K562 (cell line): Measurements from ENCODE around the gene OSGIN1. TPM values are rescaled to one million over a fixed set of nuclear protein-coding genes. Genes with fewer than 3 reads are reported as not detected.

Experiments used
- BHLHE40 ChIP-seq: IDR thresholded peaks from 2 replicates; pipeline ENCODE4 v1.6.1; 2011; ENCODE audit warnings: low read length, improper control_type of control experiment
- CBFA2T3 ChIP-seq: fragments of 450-650 bp; IDR thresholded peaks from 2 replicates; pipeline ENCODE4 v1.6.1; 2017
- CCNT2 ChIP-seq: IDR thresholded peaks from 2 replicates; pipeline ENCODE4 v1.6.1; 2011; ENCODE audit warnings: borderline replicate concordance, low read depth, mild to moderate bottlenecking, moderate library complexity, mixed read lengths, low read length; ENCODE audit not compliant: insufficient read length; ENCODE audit errors: extremely low read depth
- CSDE1 ChIP-seq, 2 experiments: fragments of 450-650 bp; IDR thresholded peaks; 2 replicates each; pipeline ENCODE4 v1.6.1; 2016; ENCODE audit warnings: mild to moderate bottlenecking in 1 of 2
- EP300 ChIP-seq: IDR thresholded peaks from 2 replicates; pipeline ENCODE4 v1.6.1; 2012; ENCODE audit warnings: low read length, improper control_type of control experiment
- GATA2 ChIP-seq: sonication (generic); formaldehyde crosslinking; IDR thresholded peaks from 2 replicates; pipeline ENCODE4 v1.4.0; 2020; ENCODE audit warnings: mild to moderate bottlenecking, missing genetic modification reagents
- HBP1 ChIP-seq: fragments of 450-650 bp; formaldehyde crosslinking; IDR thresholded peaks from 2 replicates; pipeline ENCODE4 v1.4.0; 2022; ENCODE audit warnings: missing genetic modification characterization
- HDGF ChIP-seq: fragments of 450-650 bp; IDR thresholded peaks from 2 replicates; pipeline ENCODE4 v1.6.1; 2016
- HNRNPUL1 ChIP-seq: fragments of 200-400 bp; formaldehyde crosslinking; IDR thresholded peaks from 2 replicates; pipeline ENCODE4 v1.6.1; 2017; ENCODE audit warnings: low read length
- MAFK ChIP-seq: IDR thresholded peaks from 2 replicates; pipeline ENCODE4 v1.6.1; 2011; ENCODE audit warnings: low read length, improper control_type of control experiment
- MAZ ChIP-seq, 2 experiments: fragments of 450-650 bp in 1 of 2; sonication (generic) in 1 of 2; formaldehyde crosslinking; IDR thresholded peaks in 1 of 2; conservative IDR thresholded peaks in 1 of 2; 2 replicates each; pipeline versions ENCODE4 v1.4.0 to v1.5.0; 2020; ENCODE audit warnings: mild to moderate bottlenecking in 1 of 2, missing genetic modification reagents in 1 of 2
- MNT ChIP-seq, 2 experiments: fragments of 450-650 bp; conservative IDR thresholded peaks; 2 replicates each; pipeline ENCODE4 v1.6.1; 2017; ENCODE audit warnings: mild to moderate bottlenecking in 2 of 2, moderate library complexity in 2 of 2
- POLR2AphosphoS5 ChIP-seq: IDR thresholded peaks from 2 replicates; pipeline ENCODE4 v1.6.1; 2011; ENCODE audit warnings: mild to moderate bottlenecking, low read depth, low read length, moderate library complexity; ENCODE audit not compliant: control insufficient read depth, insufficient read depth
- SMARCA4 ChIP-seq: fragments of 450-650 bp; IDR thresholded peaks from 2 replicates; pipeline ENCODE4 v1.6.1; 2016
- SP1 ChIP-seq: sonication (generic); formaldehyde crosslinking; IDR thresholded peaks from 2 replicates; pipeline ENCODE4 v1.8.1; 2022; ENCODE audit warnings: mild to moderate bottlenecking, missing genetic modification reagents
- SRF ChIP-seq, 2 experiments: fragments of 250-450, 450-650 bp in 1 of 2; sonication (Bioruptor Pico) in 1 of 2; sonication (generic) in 1 of 2; formaldehyde crosslinking; IDR thresholded peaks; 2 replicates each; pipeline versions ENCODE4 v1.5.0 to v1.5.1; 2020 to 2022; ENCODE audit warnings: mild to moderate bottlenecking in 1 of 2, missing genetic modification reagents in 1 of 2
- STAT5A ChIP-seq: IDR thresholded peaks from 2 replicates; pipeline ENCODE4 v1.6.1; 2012; ENCODE audit warnings: low read length, inconsistent platforms, borderline replicate concordance
- TFAP4 ChIP-seq: sonication (generic); formaldehyde crosslinking; IDR thresholded peaks from 2 replicates; pipeline ENCODE4 v1.8.0; 2022; ENCODE audit warnings: missing genetic modification reagents, mild to moderate bottlenecking, moderate library complexity, borderline replicate concordance
- ZNF639 ChIP-seq, 2 experiments: fragments of 200-800 bp in 1 of 2; sonication (Bioruptor generic) in 1 of 2; sonication (generic) in 1 of 2; formaldehyde crosslinking in 1 of 2; IDR thresholded peaks in 1 of 2; conservative IDR thresholded peaks in 1 of 2; 2 replicates each; pipeline versions ENCODE4 v1.5.0 to v1.6.1; 2016 to 2020; ENCODE audit warnings: missing compliant biosample characterization in 1 of 2, missing genetic modification characterization in 1 of 2, missing genetic modification reagents in 1 of 2
- polyA plus RNA-seq, 8 experiments: library from polyadenylated mRNA; depleted of rRNA in 4 of 8; stranded (reverse) in 5 of 8; unstranded in 3 of 8; fragments of >200 nt; fragmentation: Nextera tagmentation in 2 of 8; fragmentation: Illumina TruSeq in 1 of 8; extraction: Ambion mirVana in 2 of 8; extraction: Trizol in 1 of 8; gene quantifications; 2 replicates each; pipeline versions ENCODE4 v1.2.1 to v1.2.3, GENCODE V29; 2011 to 2014; ENCODE audit warnings: inconsistent platforms in 1 of 8, missing spikeins in 1 of 8
- total RNA-seq, 7 experiments: library from RNA; depleted of rRNA in 6 of 7; stranded (reverse); fragments of >200 nt in 6 of 7; fragmentation: Illumina TruSeq in 2 of 7; extraction: Trizol in 2 of 7; gene quantifications; 2 replicates each; pipeline versions ENCODE4 v1.2.1 to v1.2.3, GENCODE V29; 2011 to 2021; ENCODE audit warnings: low replicate concordance in 1 of 7
- TF ChIP-seq, protein P1 (sequence below): fragments of 450-650 bp; conservative IDR thresholded peaks from 2 replicates; pipeline ENCODE4 v1.6.1; 2016; ENCODE audit warnings: missing genetic modification characterization, low read depth, mild to moderate bottlenecking, control low read depth, missing compliant biosample characterization

OSGIN1 gene
- total and polyA plus RNA-seq, 9 of the 15 experiments (the other 6 are each of a cell fraction or from before 2014, with no cell fraction given): 0.03 to 3.6 (median 1.6) TPM

GRCh38 chr16:84013787-84014569 lies 60.9 kb downstream of the OSGIN1 start (continued):
- TF ChIP-seq TFAP4 (CRISPR knock-in tag) (peak; percentile 95), EP300 (peak; percentile 53; the same call in 1 of the 2 replicates), HDGF (peak; percentile 99), HNRNPUL1 (no peak), ZNF639 (CRISPR knock-in tag; conservative IDR thresholded peaks at IDR 0.05 in 1 of 2, IDR thresholded peaks at IDR 0.05 in 1 of 2) (no peak), MAFK (no peak), GATA2 (CRISPR knock-in tag) (peak; percentile 68; the same call in 1 of the 2 replicates), SMARCA4 (0 out of 2 replicates have a peak, but pooled peaks have one; percentile 66), POLR2AphosphoS5 (peak; percentile 85), STAT5A (peak; percentile 42; the same call in 1 of the 2 replicates), CBFA2T3 (peak; percentile 86), SP1 (peak; percentile 92), HBP1 (CRISPR knock-in tag) (no peak), MAZ (CRISPR knock-in tag; conservative IDR thresholded peaks at IDR 0.05 in 1 of 2, IDR thresholded peaks at IDR 0.05 in 1 of 2) (peak in 1 of 2 experiments; percentile 77; a peak in 2 of 4 replicates), CSDE1 (IDR thresholded peaks at IDR 0.05) (no peak), BHLHE40 (peak; percentile 44; the same call in 1 of the 2 replicates), CCNT2 (peak; percentile 6), SRF (CRISPR knock-in tag; IDR thresholded peaks at IDR 0.05) (peak in 1 of 2 experiments; percentile 83; a peak in 2 of 4 replicates), MNT (conservative IDR thresholded peaks at IDR 0.05) (peak; percentile 80 to 91)
- TF ChIP-seq, protein P1, sequence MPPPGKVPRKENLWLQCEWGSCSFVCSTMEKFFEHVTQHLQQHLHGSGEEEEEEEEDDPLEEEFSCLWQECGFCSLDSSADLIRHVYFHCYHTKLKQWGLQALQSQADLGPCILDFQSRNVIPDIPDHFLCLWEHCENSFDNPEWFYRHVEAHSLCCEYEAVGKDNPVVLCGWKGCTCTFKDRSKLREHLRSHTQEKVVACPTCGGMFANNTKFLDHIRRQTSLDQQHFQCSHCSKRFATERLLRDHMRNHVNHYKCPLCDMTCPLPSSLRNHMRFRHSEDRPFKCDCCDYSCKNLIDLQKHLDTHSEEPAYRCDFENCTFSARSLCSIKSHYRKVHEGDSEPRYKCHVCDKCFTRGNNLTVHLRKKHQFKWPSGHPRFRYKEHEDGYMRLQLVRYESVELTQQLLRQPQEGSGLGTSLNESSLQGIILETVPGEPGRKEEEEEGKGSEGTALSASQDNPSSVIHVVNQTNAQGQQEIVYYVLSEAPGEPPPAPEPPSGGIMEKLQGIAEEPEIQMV (tag): no peak
